Fibroblast of the aortic adventitia (primary cell): ENCODE measurements around the gene OR5M3. TPM values are rescaled to one million over a fixed set of nuclear protein-coding genes. Genes with fewer than 3 reads are reported as not detected.

Source experiments
- DNase-seq: peaks from one replicate; pipeline ENCODE4 v3.0.0-alpha.2; 2010; ENCODE audit warnings: low read depth
- H3K4me3 ChIP-seq: 2 replicates; pipeline ENCODE4 v1.5.1; 2011; ENCODE audit warnings: low read depth, mild to moderate bottlenecking, control low read depth, low read length, moderate library complexity
- total RNA-seq: library from RNA; depleted of rRNA; stranded (reverse); fragments of >200 nt; gene quantifications from 2 replicates; pipeline ENCODE4 v1.2.3, GENCODE V29; 2012; ENCODE audit warnings: low replicate concordance
- TF ChIP-seq, protein P1 (sequence below): IDR thresholded peaks from 2 replicates; pipeline ENCODE4 v1.5.1; 2011; ENCODE audit warnings: mild to moderate bottlenecking, low read length, control low read depth, inconsistent platforms; ENCODE audit not compliant: insufficient read depth

OR5M3 gene
- not detected in 2 replicates for total RNA-seq

DNA sequence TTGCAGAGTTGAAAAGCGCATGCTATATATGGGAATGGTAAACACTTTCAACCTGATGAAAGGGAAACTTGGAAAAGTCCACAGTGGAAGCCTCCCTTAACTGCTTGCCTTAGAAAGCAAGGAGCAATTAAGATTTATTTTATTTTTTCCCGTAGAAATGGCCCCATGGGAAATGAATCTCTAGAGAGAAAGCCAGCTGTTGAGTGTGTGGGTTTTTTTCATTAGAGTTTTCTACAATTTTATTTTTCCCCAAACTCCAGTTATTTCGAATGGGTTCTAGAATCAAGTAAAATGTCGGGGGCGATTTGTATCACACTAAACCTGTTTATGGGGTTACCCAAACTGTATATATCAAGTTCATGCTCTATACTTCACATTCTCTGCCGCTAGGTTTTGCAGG is at the start of gene OR5M3:
OR5M3 (minus strand) TSS at position 101 of the 400 bp plus-strand sequence. CDS start 2,855 bp downstream, outside the sequence.
- H3K4me3 ChIP-seq, result no peak within 1 kb of the TSS
- TF ChIP-seq, protein P1, sequence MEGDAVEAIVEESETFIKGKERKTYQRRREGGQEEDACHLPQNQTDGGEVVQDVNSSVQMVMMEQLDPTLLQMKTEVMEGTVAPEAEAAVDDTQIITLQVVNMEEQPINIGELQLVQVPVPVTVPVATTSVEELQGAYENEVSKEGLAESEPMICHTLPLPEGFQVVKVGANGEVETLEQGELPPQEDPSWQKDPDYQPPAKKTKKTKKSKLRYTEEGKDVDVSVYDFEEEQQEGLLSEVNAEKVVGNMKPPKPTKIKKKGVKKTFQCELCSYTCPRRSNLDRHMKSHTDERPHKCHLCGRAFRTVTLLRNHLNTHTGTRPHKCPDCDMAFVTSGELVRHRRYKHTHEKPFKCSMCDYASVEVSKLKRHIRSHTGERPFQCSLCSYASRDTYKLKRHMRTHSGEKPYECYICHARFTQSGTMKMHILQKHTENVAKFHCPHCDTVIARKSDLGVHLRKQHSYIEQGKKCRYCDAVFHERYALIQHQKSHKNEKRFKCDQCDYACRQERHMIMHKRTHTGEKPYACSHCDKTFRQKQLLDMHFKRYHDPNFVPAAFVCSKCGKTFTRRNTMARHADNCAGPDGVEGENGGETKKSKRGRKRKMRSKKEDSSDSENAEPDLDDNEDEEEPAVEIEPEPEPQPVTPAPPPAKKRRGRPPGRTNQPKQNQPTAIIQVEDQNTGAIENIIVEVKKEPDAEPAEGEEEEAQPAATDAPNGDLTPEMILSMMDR, result no peak
- DNase-seq, result no peak

DNA sequence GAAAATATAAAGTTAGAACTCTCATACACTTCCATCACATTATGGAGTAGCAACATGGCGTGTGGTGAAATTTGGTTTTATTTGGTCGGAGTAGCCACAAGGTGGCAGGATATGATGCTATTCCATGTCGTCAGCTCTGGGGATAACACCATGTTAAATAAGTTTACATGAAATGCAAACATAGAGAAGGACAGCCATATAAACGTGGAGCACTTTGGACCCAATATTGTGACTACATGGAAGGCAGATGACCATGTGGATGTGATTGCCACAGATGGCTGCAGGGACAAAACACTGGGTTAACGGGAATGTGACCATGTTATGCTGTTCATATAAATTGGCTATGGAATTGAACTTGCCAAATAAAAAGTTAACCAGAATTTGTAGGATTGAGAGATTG is 48.9 kb upstream of the OR5M3 start:
- DNase-seq, result no peak
- TF ChIP-seq, protein P1, result no peak
- no peak overlapping the region for H3K4me3 ChIP-seq

DNA sequence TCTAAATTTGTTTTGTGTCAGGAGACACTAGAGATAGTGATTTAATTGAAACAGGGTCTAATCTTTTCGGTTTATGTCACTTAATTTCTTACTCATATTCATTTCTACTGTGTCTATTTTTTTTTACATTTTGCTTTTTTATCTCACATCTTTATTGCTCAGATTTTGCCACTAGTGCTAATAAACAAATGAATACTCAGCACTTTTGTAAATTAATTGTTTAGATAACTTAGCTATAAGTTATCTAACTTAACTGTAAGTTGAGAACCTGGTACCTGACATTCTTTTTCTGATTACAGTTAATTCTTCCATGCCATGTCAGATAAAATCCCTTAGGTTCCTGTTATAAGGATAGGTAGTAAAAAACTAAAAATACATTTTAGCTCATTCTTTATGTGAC is 40.1 kb upstream of the OR5M3 start:
- TF ChIP-seq, protein P1, result no peak
- H3K4me3 ChIP-seq, result no peak overlapping the region
- DNase-seq, result no peak

DNA sequence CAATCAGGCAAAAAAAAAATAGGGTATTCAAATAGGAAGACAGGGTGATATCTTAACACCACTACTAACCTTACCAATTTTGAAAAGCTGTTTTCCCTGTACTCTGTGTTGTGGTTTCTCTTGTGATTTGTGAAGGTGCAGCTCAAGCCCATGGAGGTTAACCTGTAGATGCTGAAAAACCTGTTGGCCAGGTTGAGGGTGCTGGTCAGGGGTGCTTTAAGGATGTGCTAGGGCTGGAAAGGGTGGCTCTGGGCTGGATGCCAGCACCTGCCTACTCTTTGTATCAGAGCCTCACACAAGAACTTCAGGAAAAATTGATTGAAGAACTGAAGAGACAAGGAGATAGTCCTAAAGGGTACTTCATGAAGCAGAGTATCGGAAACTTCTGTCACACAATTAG is 36.3 kb upstream of the OR5M3 start:
- DNase-seq, result no peak
- TF ChIP-seq, protein P1, result no peak
- H3K4me3 ChIP-seq, result no peak overlapping the region

DNA sequence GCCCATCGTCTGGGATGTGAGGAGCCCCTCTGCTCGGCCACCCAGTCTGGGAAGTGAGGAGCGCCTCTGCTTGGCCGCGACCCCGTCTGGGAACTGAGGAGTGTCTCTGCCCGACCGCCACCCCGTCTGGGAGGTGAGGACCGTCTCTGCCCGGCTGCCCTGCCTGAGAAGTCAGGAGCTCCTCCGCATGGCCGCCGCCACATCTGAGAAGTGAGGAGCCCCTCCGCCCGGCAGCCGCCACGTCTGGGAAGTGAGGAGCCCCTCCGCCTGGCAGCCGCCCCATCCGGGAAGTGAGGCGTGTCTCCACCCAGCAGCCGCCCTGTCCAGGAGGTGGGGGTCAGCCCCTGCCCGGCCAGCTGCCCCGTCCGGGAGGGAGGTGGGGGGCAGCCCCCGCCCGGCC is 23.9 kb upstream of the OR5M3 start:
- no peak for DNase-seq
- TF ChIP-seq, protein P1, result no peak
- no peak overlapping the region for H3K4me3 ChIP-seq

DNA sequence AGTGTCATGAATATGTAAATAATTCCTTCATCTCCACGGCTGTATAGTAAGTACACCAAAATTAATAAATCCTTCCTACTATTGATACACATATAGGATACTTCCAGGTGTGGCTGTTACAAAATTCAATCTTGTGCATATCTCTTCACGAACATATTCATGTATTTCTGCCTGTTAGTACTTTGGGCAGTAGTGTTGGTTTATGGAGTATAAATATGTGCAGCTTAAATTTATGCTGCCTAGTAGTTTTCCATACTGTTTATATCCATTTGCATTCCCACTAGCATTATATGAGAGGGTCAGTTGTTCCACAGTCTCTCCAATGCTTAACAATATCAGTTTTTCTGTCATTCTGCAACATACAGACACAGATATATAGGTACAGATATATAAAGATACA is 22.0 kb upstream of the OR5M3 start:
- no peak overlapping the region for H3K4me3 ChIP-seq
- no peak for DNase-seq
- TF ChIP-seq, protein P1, result no peak

DNA sequence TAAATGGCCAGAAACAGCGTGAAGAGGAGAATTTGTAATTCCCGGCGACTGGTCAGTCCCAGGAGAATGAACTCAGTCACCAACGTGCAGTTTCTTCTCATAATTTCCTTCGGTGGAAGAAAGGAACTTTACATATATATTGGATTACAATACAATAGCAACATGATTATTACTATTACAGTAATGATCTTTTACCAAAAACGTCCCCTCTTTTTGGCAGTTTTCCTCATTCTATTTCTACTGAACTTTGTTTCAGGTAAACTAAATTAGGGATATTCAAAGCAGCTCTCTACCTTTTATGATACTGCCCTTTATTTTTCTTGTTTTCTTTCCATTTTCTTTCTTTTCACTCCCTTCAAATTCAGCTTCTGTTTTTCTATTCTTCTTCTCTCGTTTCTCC is 18.1 kb upstream of the OR5M3 start, which contains the start of gene OR5M8:
OR5M8 (minus strand) TSS at position 101 of the 400 bp plus-strand sequence; CDS start at position 101, 0 bp downstream.
- no peak within 1 kb of the TSS for H3K4me3 ChIP-seq
- DNase-seq, result no peak
- TF ChIP-seq, protein P1, result no peak
